Measurements from ENCODE around the gene PLA2G12B.
"Not testable (repeated sequence)": the region's sequence is repeated elsewhere in the genome, so short reads cannot be mapped to it uniquely, and the experiment has no call there.

Gene PLA2G12B

DNA sequence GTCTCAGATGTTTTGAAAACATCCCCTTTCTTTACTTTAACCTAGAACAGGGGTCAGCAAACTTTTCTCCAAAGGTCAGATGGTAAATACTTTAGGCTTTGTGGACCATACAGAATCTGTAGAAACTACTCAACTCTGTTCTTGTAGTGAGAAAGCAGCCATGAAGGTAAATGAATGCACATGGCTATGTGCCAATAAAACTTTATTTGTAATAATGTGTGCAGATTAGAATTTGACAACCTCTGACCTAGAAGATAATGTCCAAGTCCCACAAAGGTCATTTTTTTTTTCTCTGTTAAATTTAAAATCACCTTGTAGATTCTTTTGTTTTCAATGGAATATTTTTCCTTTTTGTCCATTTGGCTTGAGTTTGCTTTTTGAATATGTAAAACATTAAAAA is 43.9 kb downstream of the PLA2G12B start:
- H3K36me3 ChIP-seq (ENCODE audit: control insufficient read depth, low read length), result no peaks in the 10 kb centered on the region
- H3K4me3 ChIP-seq (ENCODE audit: low read length), result no peak overlapping the region
- no peaks in the 10 kb centered on the region for H3K9me3 ChIP-seq (ENCODE audit: control insufficient read depth, insufficient read depth, low read length)
- no peak overlapping the region for H3K27ac ChIP-seq (ENCODE audit: low read depth, low read length)
- H3F3A ChIP-seq (ENCODE audit: control insufficient read depth, insufficient read depth), result no peaks in the 10 kb centered on the region
- H3K4me2 ChIP-seq (ENCODE audit: low read length), result no peak overlapping the region
- no peak for TF ChIP-seq EZH2phosphoT487 (IDR thresholded peaks at IDR 0.05; ENCODE audit: borderline replicate concordance, low read length)
- TF ChIP-seq, protein P1, sequence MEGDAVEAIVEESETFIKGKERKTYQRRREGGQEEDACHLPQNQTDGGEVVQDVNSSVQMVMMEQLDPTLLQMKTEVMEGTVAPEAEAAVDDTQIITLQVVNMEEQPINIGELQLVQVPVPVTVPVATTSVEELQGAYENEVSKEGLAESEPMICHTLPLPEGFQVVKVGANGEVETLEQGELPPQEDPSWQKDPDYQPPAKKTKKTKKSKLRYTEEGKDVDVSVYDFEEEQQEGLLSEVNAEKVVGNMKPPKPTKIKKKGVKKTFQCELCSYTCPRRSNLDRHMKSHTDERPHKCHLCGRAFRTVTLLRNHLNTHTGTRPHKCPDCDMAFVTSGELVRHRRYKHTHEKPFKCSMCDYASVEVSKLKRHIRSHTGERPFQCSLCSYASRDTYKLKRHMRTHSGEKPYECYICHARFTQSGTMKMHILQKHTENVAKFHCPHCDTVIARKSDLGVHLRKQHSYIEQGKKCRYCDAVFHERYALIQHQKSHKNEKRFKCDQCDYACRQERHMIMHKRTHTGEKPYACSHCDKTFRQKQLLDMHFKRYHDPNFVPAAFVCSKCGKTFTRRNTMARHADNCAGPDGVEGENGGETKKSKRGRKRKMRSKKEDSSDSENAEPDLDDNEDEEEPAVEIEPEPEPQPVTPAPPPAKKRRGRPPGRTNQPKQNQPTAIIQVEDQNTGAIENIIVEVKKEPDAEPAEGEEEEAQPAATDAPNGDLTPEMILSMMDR (IDR thresholded peaks at IDR 0.05; ENCODE audit: low read depth, low read length, poor library complexity, severe bottlenecking), result no peak
- no peaks in the 10 kb centered on the region for H4K20me1 ChIP-seq (ENCODE audit: control insufficient read depth, insufficient read depth, low read depth, low read length)
- H3K79me2 ChIP-seq (ENCODE audit: control insufficient read depth, low read length), result no peaks in the 10 kb centered on the region
- H3K4me1 ChIP-seq (ENCODE audit: control insufficient read depth, low read length), result no peaks in the 10 kb centered on the region
- H3K27me3 ChIP-seq (ENCODE audit: control insufficient read depth, low read length), result peaks cover 5% of the 10 kb centered on the region; the same call in 1 of the 2 replicates
- no peaks in the 10 kb centered on the region for H3K9me2 ChIP-seq (replicated peaks; ENCODE audit: control insufficient read depth, low read length)

DNA sequence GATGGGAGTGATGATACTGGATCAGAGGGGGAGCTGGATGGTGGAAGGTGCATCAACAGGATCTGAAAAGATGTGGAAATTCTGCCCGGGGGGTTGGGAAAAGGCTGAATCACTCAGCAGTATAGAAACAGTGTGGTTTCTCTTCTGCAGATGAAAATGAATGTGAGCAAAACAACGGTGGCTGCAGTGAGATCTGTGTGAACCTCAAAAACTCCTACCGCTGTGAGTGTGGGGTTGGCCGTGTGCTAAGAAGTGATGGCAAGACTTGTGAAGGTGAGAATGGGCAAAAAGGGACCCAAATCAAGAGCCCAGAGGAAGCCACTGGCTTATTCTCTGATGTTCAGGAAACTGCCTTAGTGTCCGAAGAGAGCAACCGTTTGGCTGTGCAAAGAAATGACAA is 48.2 kb downstream of the PLA2G12B start:
- Histone ChIP-seq H3K4me3 (ENCODE audit: low read length) (no peak overlapping the region), H4K20me1 (ENCODE audit: control insufficient read depth, insufficient read depth, low read depth, low read length) (no peaks in the 10 kb centered on the region), H3K27me3 (ENCODE audit: control insufficient read depth, low read length) (no peaks in the 10 kb centered on the region), H3K9me3 (ENCODE audit: control insufficient read depth, insufficient read depth, low read length) (no peaks in the 10 kb centered on the region), H3F3A (ENCODE audit: control insufficient read depth, insufficient read depth) (no peaks in the 10 kb centered on the region), H3K79me2 (ENCODE audit: control insufficient read depth, low read length) (no peaks in the 10 kb centered on the region), H3K9me2 (replicated peaks; ENCODE audit: control insufficient read depth, low read length) (no peaks in the 10 kb centered on the region), H3K36me3 (ENCODE audit: control insufficient read depth, low read length) (no peaks in the 10 kb centered on the region), H3K4me2 (ENCODE audit: low read length) (no peak overlapping the region), H3K27ac (ENCODE audit: low read depth, low read length) (no peak overlapping the region), H3K4me1 (ENCODE audit: control insufficient read depth, low read length) (no peaks in the 10 kb centered on the region)
- TF ChIP-seq EZH2phosphoT487 (IDR thresholded peaks at IDR 0.05; ENCODE audit: borderline replicate concordance, low read length), result no peak
- TF ChIP-seq, protein P1 (IDR thresholded peaks at IDR 0.05; ENCODE audit: low read depth, low read length, poor library complexity, severe bottlenecking), result no peak

DNA sequence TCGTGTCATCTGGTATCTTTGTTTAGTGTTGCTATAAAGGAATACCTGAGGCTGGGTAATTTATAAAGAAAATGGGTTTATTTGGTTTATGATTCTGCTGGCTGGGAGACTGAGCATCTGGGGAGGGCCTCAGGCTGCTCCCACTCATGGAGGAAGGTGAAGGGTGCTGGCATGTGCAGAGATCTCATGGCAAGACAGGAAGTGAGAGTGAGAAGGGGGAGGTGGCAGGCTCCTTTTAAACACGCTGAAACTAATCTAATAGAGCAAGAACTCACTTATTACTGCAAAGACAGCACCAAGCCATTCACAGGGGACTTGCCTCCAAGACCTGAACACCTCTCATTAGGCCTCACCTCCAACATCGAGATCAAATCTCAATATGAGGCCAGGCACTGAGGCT is 49.8 kb downstream of the PLA2G12B start:
- Histone ChIP-seq H3K27ac (ENCODE audit: low read depth, low read length) (no peak overlapping the region), H3K27me3 (ENCODE audit: control insufficient read depth, low read length) (no peaks in the 10 kb centered on the region), H3K9me3 (ENCODE audit: control insufficient read depth, insufficient read depth, low read length) (no peaks in the 10 kb centered on the region), H3K79me2 (ENCODE audit: control insufficient read depth, low read length) (no peaks in the 10 kb centered on the region), H3K4me2 (ENCODE audit: low read length) (no peak overlapping the region), H4K20me1 (ENCODE audit: control insufficient read depth, insufficient read depth, low read depth, low read length) (no peaks in the 10 kb centered on the region), H3K9me2 (replicated peaks; ENCODE audit: control insufficient read depth, low read length) (no peaks in the 10 kb centered on the region), H3F3A (ENCODE audit: control insufficient read depth, insufficient read depth) (no peaks in the 10 kb centered on the region), H3K4me1 (ENCODE audit: control insufficient read depth, low read length) (no peaks in the 10 kb centered on the region), H3K36me3 (ENCODE audit: control insufficient read depth, low read length) (no peaks in the 10 kb centered on the region), H3K4me3 (ENCODE audit: low read length) (no peak overlapping the region)
- no peak for TF ChIP-seq EZH2phosphoT487 (IDR thresholded peaks at IDR 0.05; ENCODE audit: borderline replicate concordance, low read length)
- TF ChIP-seq, protein P1 (IDR thresholded peaks at IDR 0.05; ENCODE audit: low read depth, low read length, poor library complexity, severe bottlenecking), result no peak

DNA sequence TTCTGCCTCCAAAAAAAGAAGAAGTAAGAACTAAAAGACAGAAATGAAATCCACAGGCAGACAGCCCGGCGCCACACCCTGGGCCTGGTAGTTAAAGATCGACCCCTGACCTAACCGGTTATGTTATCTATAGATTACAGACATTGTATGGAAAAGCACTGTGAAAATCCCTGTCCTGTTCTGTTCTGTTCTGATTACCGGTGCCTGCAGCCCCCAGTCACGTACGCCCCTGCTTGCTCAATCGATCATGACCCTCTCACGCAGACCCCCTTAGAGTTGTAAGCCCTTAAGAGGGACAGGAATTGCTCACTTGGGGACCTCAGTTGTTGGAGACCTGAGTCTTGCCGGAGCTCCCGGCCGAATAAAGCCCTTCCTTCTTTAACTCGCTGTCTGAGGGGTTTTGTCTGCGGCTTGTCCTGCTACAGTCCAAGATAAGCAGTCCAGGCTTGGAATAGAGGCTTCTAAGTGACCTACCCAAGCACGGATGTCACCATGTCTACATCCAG is 50.6 kb downstream of the PLA2G12B start:
- not testable (repeated sequence) for H3K9me3 ChIP-seq (ENCODE audit: control insufficient read depth, insufficient read depth, low read length); H3K79me2 ChIP-seq (ENCODE audit: control insufficient read depth, low read length); H3K4me3 ChIP-seq (ENCODE audit: low read length); H3F3A ChIP-seq (ENCODE audit: control insufficient read depth, insufficient read depth); H3K4me1 ChIP-seq (ENCODE audit: control insufficient read depth, low read length); H3K4me2 ChIP-seq (ENCODE audit: low read length); H3K27ac ChIP-seq (ENCODE audit: low read depth, low read length); H3K36me3 ChIP-seq (ENCODE audit: control insufficient read depth, low read length); H3K27me3 ChIP-seq (ENCODE audit: control insufficient read depth, low read length); H3K9me2 ChIP-seq (replicated peaks; ENCODE audit: control insufficient read depth, low read length); H4K20me1 ChIP-seq (ENCODE audit: control insufficient read depth, insufficient read depth, low read depth, low read length)

All from DOHH2 (cell line).